Stimulated activated effector memory CD8-positive, alpha-beta T cell treated with anti-CD3 and anti-CD28 coated beads, Interleukin-12 subunit alpha, Interleukin-12 subunit beta, amount 100 ng/mL, for 72 hours (primary cell): ENCODE measurements around the gene SLCO4A1.
"Not testable (repeated sequence)": the region's sequence is repeated elsewhere in the genome, so short reads cannot be mapped to it uniquely, and the experiment has no call there.

Experiments used
- ATAC-seq: fragments of 150-1000 bp; cut with Tn5 transposase; 2 replicates; pipeline ENCODE4 v1.10.0; 2021
- DNase-seq, 2 donors: peaks; one replicate each; pipeline ENCODE4 v3.0.0; 2021 to 2022; ENCODE audit warnings: low spot score in 2 of 2
- H3K27ac Mint-ChIP-seq: one replicate; pipeline ENCODE4 v1.8.0; 2022; ENCODE audit warnings: mild to moderate bottlenecking, mixed read lengths
- H3K36me3 Mint-ChIP-seq: one replicate; pipeline ENCODE4 v1.8.0; 2022; ENCODE audit warnings: mild to moderate bottlenecking, mixed read lengths
- H3K4me1 Mint-ChIP-seq: one replicate; pipeline ENCODE4 v1.8.0; 2022; ENCODE audit warnings: mixed read lengths
- H3K4me3 Mint-ChIP-seq: one replicate; pipeline ENCODE4 v1.8.0; 2022; ENCODE audit warnings: mild to moderate bottlenecking, mixed read lengths
- H3K9me3 Mint-ChIP-seq: one replicate; pipeline ENCODE4 v1.8.0; 2022; ENCODE audit warnings: mixed read lengths

SLCO4A1 gene

DNA sequence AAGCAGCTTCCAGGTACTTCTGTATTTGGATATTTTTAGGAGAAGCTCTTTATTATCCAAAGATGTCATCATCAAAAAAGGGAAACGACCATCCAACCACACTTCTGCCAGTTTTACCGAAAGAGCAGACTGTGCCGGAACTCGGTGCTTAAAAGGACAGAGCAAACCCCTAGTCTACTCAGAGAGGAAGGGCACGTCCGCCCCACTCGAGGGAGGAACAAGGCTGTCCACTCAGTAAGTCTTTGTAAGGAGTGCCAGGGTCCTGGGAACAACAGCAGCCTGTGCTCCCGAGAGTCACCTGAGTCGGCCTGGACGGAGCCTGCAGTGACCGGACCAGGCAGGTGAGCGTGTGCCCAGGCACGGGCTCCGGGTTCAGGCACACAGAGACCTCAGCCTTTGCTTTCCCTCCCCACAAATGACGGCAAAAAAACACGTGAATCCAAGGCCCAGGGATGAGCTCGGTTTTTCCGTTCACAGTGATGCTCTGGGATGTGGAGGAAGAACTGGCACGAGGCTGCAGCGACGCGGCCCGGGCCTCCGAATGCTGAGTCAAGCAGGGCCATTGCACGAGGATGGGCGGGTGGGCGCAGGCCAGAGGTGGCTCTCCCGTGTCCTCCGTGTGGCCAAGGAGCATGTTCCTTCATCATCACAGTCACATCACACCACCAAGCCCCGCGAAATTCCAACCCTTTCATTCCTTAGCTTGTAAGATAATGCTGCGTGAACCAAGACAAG lies 17.4 kb upstream of the SLCO4A1 start:
- no peak for DNase-seq
- no peak for ATAC-seq
- peak overlapping the region; percentile 45 for H3K27ac Mint-ChIP-seq
- peak overlapping the region; percentile 76 for H3K4me3 Mint-ChIP-seq
- H3K4me1 Mint-ChIP-seq = peaks cover 26% of the 10 kb centered on the region
- peaks cover 17% of the 10 kb centered on the region for H3K36me3 Mint-ChIP-seq
- H3K9me3 Mint-ChIP-seq = no peaks in the 10 kb centered on the region

DNA sequence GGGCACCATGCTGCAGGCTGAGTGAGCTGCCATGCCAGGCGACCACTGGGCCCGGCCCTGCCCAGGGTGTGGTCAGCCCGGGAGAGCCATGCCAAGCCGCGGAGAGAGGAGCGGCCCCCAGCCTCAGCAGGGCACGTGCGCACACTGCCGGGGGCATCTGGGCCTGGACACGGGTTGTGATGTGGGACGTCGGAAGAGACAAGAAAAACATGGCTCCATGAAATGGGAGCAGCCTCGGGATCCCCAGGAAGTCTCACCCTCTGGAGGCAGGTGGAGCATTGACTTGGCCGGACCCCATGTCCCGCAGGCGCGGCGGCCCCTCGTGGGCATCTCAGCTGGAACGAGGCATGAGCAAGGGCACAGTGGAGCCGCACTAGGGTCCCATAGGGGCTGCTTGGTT lies 16.8 kb upstream of the SLCO4A1 start:
- H3K4me1 Mint-ChIP-seq = peaks cover 26% of the 10 kb centered on the region
- no peak for DNase-seq
- no peaks in the 10 kb centered on the region for H3K9me3 Mint-ChIP-seq
- H3K36me3 Mint-ChIP-seq = peaks cover 17% of the 10 kb centered on the region
- no peak for ATAC-seq
- no peak overlapping the region for H3K4me3 Mint-ChIP-seq
- no peak overlapping the region for H3K27ac Mint-ChIP-seq

DNA sequence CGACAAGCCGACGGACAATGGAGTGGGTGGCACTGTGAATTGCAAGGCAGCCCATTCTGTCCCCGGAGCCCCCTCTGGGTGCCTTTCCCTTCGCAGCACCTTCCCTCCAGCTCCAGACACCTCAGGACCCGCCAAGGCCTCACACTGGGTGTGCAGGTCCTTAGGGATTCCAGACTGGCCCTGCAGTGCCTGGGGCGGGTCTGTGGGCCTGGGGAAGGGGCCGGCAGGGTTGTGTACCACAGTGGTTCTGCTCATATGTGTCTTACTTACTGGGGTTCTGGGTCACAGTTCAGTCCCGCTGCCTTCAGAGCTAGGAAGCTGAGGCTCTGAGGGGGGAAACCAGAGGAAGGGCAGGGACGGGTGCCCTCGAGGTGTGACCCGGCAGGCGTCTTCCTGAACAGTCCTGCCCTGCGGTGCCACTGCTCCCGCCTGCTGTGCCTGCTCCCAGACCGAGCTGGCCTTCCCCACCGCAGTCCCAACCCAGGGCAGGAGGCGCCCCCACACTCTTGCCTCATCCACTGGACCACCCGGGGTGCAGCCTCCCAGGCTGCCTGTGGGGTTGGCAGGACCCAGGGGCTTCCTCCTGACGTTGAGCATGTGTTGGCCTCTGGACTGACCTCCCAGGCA lies 16.3 kb upstream of the SLCO4A1 start:
- DNase-seq (no peak), ATAC-seq (no peak)
- Mint-ChIP-seq H3K9me3 (no peaks in the 10 kb centered on the region), H3K4me1 (peaks cover 26% of the 10 kb centered on the region), H3K36me3 (peaks cover 17% of the 10 kb centered on the region), H3K4me3 (no peak overlapping the region), H3K27ac (no peak overlapping the region)

DNA sequence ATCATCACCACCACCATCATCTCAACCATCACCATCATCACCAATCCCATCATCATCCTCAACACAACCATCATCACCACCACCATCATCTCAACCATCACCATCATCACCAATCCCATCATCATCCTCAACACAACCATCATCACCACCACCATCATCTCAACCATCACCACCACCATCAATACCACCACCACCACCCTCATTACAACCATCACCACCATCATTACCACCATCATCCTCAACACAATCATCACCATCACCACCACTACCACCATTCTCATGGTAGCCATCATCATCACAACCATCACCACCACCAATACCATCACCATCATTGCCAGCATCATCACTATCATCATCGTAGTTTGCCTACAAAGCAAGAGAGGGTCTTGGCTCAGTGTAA lies 14.9 kb upstream of the SLCO4A1 start:
- DNase-seq, H3K27ac Mint-ChIP-seq, ATAC-seq, H3K9me3 Mint-ChIP-seq, H3K4me3 Mint-ChIP-seq: not testable (repeated sequence)
- peaks cover 18% of the 10 kb centered on the region for H3K4me1 Mint-ChIP-seq
- H3K36me3 Mint-ChIP-seq = peaks cover 11% of the 10 kb centered on the region

DNA sequence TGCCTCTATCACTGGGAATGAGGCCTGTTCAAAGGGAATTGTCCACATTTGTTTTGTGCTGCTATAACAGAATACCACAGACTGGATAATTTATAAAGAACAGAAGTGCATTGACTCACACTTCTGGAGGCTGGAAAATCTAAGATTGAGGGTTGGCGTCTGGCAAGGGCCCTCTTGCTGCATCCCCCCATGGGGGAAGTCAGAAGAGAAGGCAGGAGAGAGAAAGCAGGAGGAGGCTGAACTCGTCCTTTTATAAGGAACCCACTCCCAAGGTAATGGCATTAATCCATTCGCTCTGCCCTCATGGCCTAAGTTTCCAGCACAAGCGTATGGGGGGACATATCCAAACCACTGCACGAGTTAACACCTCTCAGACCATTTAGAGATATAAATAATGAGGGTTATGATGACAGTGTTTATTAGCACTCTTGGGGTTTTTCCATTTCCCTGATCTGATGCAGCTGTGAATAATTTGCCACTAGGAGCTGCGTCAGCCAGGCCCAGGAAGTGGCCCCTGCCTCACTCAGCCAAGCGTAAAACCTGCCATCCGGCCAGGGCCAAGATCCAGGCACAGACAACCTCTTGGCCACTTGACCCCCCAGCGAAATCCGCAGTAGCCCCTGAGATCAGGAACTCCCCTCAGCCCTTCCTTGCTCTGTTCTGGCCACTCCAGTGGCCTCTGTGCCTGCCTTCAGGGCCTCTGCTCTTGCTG lies 14.2 kb upstream of the SLCO4A1 start:
- ATAC-seq (peak; percentile 6), DNase-seq (no peak)
- peaks cover 10% of the 10 kb centered on the region for H3K36me3 Mint-ChIP-seq
- peak overlapping the region; percentile 21 for H3K4me3 Mint-ChIP-seq
- H3K27ac Mint-ChIP-seq = no peak overlapping the region
- peaks cover 11% of the 10 kb centered on the region for H3K4me1 Mint-ChIP-seq
- H3K9me3 Mint-ChIP-seq = no peaks in the 10 kb centered on the region

DNA sequence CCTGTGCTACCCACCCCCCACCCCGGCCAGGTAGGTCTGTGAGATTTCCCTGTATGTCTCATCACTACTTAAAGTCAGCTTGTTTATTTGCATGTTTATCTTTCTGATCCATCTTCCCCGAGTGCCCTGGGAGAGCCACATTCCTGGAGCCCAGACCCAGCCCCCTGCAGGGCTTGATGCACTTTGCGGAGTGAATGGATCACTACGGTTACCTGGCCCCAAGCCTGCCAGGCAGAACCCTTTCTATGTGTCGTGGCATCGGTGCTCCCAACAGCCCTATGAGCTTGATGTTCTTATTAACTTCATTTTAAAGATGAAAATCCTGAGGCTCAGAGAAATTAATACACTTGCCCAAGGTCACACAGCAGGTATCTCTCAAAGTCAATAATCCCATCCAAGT lies 13.6 kb upstream of the SLCO4A1 start:
- H3K27ac Mint-ChIP-seq = no peak overlapping the region
- peaks cover 4% of the 10 kb centered on the region for H3K36me3 Mint-ChIP-seq
- no peak for ATAC-seq
- H3K4me3 Mint-ChIP-seq = peak overlapping the region; percentile 21
- peaks cover 5% of the 10 kb centered on the region for H3K4me1 Mint-ChIP-seq
- H3K9me3 Mint-ChIP-seq = no peaks in the 10 kb centered on the region
- DNase-seq = no peak

DNA sequence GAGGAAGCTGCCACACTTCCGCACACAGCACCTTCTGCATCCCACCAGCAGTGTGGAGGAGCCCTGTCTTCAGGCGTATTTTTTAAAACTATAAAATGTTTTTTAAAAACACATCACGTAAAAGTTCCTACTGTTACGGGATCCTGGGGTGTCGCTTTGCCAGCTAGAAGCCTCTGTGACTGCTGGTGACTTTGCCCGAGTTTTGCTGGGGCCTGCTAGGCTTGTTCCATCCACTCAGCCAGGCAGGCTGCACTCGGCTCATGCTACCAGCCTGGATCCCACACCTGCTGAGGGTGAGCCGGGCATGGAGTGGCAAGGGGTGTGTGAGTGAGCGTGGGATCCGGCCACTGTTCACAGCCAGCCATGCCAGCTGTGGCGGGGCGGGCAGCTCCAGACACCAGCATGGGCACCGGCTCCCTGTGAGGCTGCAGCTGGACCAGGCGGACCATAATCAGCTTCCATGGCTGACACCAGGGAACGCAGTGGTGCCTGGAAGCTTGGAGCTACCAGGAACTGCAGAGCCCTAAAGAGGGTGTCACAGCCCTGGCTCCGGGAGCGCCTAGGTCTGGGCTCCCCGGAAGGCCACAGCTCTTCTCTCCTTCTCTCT lies 12.3 kb upstream of the SLCO4A1 start:
- Mint-ChIP-seq H3K4me3 (no peak overlapping the region), H3K9me3 (no peaks in the 10 kb centered on the region), H3K4me1 (no peaks in the 10 kb centered on the region), H3K36me3 (no peaks in the 10 kb centered on the region), H3K27ac (no peak overlapping the region)
- ATAC-seq (no peak), DNase-seq (no peak)

DNA sequence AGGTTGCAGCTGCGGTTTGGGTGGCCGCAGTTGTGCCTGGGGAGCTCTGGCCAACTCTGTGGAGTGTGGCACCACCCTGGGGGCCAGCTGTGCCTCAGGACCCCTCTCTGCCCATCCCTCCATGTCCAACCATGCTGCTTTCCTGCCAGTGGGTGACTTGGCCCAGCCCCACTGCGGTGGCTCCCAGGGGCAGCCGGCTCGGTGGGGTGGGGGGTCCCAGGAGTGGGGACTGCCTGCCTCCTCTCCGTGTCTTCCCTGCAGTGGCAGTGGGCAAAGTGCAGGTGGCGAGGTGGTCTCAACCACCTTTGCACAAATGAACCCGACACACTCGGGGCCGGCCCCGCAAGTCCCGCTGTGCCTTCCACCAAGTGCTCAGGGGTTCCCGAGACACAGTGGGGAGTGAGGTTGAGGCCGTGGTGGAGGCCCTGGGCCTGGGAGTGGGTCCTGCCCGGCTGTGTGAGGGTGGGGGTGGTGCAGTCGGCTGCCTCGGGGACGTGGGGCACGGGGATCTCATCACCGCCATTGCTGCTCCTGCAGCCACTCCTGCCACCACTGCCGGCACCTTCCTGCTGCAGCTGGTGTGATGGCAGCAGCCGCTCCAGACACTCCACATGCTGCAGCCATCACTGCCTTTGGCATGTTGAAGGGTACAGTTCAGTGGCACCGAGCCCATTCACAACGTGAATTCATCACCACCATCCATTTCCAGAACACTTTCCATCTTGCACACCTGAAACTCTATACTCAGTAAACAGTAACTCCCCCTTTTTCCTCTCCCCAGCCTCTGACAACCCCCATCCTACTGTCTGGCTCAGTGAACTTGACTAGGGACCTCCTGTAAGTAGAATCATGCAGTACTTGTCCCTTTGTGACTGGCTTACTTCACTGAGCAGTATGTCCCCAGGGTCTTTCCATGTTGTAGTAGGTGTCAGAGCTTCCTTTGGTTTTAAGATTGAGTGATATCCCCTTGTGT lies 10.7 kb upstream of the SLCO4A1 start:
- peaks cover 9% of the 10 kb centered on the region for H3K4me1 Mint-ChIP-seq
- H3K27ac Mint-ChIP-seq = peak overlapping the region; percentile 35
- no peak for DNase-seq
- no peak for ATAC-seq
- no peaks in the 10 kb centered on the region for H3K9me3 Mint-ChIP-seq
- H3K4me3 Mint-ChIP-seq = no peak overlapping the region
- no peaks in the 10 kb centered on the region for H3K36me3 Mint-ChIP-seq

DNA sequence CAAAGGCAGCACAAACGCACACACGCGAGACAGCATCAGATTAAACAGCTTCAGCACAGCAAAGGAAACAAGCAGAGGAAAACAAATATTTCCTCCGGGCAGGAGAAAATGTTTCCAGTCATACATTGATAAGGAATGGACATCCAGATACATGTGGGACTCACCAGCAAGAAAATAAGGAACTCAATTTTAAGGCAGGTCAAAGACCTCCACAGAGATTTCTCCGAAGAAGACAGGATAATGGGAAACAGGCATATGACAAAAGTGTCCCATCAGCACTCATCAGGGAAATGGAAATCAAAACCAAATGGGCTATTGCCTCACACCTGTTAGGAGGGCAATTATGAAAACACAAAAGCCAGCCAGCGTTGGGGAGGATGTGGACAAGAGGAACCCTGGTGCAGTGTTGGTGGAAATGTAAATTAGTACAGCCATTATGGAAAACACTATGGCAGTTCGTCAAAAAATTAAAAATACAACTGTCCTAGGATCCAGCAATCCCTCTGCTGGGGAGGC lies 9.7 kb upstream of the SLCO4A1 start:
- no peaks in the 10 kb centered on the region for H3K36me3 Mint-ChIP-seq
- no peak for ATAC-seq
- H3K27ac Mint-ChIP-seq = peak overlapping the region; percentile 35
- H3K4me3 Mint-ChIP-seq = no peak overlapping the region
- no peaks in the 10 kb centered on the region for H3K9me3 Mint-ChIP-seq
- DNase-seq = no peak
- peaks cover 9% of the 10 kb centered on the region for H3K4me1 Mint-ChIP-seq

DNA sequence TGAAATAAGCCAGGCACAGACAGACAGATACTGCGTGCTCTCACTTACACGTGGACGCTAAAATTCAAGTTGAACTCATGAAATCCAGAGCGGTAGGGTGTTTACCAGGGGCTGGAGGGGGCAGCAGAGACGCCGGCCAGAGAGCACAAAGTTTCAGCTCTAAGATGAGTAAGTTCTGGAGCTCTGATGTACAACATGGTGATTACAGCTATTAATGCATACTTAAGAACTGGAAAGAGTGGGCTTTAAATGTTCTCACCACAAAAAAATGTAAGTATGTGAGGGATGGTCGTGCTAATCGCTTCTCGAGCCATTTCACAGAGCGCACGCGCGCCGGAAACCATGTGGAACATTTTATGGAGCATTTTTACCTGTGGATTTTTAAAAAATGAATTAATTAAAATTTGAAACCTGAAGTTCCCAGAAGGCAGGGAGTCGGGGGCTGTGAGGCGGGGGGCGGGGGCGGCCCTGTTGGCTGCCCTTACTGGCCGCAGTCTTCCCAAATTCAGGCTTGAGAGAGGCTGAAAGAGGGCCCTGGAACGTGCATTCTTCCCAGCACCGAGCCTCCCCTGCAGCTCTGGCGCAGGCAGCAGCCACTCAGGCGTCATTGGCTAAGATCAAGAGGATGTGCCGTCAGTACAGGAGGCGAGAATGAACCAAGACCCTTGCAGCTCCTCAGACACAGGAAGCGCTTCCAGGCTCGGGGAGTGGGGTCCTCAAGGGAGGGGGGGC lies 8.5 kb upstream of the SLCO4A1 start:
- H3K27ac Mint-ChIP-seq = no peak overlapping the region
- H3K4me1 Mint-ChIP-seq = peaks cover 9% of the 10 kb centered on the region
- DNase-seq = no peak
- no peak for ATAC-seq
- no peaks in the 10 kb centered on the region for H3K9me3 Mint-ChIP-seq
- no peaks in the 10 kb centered on the region for H3K36me3 Mint-ChIP-seq
- no peak overlapping the region for H3K4me3 Mint-ChIP-seq

DNA sequence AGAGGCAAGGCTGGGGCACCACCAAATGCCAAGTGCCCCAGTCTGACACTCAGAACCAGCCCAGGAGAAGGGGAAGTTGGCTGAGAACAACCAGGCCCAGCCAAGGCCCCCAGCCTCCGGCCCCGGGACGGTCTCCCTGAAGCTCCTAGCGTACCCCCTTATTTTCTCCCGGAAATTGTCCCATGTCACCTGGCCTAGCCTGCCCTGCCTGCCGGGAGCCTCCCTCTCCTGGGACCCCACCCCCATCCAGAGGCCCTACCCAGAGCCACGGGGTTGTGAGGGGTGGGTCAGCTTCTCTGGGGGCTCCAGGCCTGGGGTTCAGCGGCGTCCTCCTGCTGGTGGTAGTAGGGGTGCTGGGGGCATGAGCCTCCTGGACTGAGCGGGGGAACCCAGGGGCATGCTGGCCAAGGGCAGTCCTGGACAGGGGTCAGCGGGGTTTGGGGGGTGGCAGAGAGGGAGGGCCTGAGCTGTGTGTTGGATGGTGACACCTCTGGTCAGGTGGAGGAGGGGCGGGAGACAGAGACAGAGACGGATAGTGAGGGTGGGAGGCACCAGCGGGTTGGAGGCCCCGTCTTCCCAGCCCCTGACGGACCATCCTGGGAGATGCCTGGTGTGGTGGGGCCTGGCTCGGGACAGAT lies 7.9 kb upstream of the SLCO4A1 start:
- Mint-ChIP-seq H3K27ac (no peak overlapping the region), H3K4me1 (peaks cover 9% of the 10 kb centered on the region)
- no peak for ATAC-seq

DNA sequence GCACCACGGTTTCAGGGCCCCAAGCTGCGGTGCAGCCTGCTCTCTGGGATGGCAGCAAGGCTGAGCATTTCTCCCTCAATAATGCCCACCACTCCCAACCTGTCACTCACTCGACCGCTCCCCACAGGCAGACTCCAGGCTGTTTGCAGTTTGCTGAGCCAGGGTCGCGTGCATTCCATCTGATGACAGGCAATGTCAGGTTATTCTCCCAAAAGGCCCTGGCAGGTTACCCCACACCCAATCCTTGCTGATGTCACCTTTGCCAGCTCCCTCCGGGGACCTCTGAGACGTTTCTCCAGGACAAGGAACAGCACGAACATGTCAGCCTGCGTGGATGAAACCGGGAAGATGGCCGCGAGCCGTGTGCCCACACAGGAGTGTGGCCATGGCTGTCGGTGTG lies 7.1 kb upstream of the SLCO4A1 start:
- Mint-ChIP-seq H3K36me3 (no peaks in the 10 kb centered on the region), H3K9me3 (no peaks in the 10 kb centered on the region)

More for the DNA sequence above, 7.9 kb upstream of the SLCO4A1 start:
- no peak for DNase-seq
- H3K9me3 Mint-ChIP-seq = no peaks in the 10 kb centered on the region
- no peaks in the 10 kb centered on the region for H3K36me3 Mint-ChIP-seq
- no peak overlapping the region for H3K4me3 Mint-ChIP-seq

DNA sequence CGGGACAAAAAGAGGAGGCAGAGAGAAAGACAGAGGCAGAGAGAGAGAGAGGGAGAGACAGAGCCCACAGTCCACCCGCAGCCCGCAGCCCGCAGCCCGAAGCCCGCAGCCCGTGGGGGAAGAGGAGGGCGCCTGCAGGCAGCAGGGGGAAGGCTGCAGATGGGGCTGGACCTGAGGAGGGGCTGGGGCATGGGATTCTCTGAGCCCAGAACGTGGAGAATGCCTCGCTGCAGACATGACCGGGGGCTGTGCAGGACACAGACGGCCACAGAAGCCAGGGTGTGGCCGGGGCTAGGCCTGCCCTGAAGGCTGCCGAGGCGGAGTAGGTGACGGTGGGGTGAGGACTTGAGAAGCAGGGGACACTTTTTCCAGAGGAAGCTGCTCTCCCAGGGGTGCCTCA lies 6.5 kb upstream of the SLCO4A1 start:
- Mint-ChIP-seq H3K4me1 (peaks cover 9% of the 10 kb centered on the region), H3K36me3 (no peaks in the 10 kb centered on the region)

More for the DNA sequence above, 7.1 kb upstream of the SLCO4A1 start:
- Mint-ChIP-seq H3K4me1 (peaks cover 9% of the 10 kb centered on the region), H3K4me3 (no peak overlapping the region), H3K27ac (peak overlapping the region; percentile 44)
- ATAC-seq = no peak
- no peak for DNase-seq

More for the DNA sequence above, 6.5 kb upstream of the SLCO4A1 start:
- no peak for ATAC-seq
- Mint-ChIP-seq H3K4me3 (no peak overlapping the region), H3K27ac (peak overlapping the region; percentile 44), H3K9me3 (no peaks in the 10 kb centered on the region)
- DNase-seq = no peak
